KMS-11 (cell line): ENCODE data around the gene ANO7.

Experiments used
- H2AFZ ChIP-seq: fragments of 200-600 bp; sonication (generic); 2 replicates; pipeline ENCODE4 v1.6.1; 2016; ENCODE audit warnings: antibody characterized with exemption, mixed run types, low read depth
- H3K27ac ChIP-seq: fragments of 200-600 bp; sonication (generic); 2 replicates; pipeline ENCODE4 v1.6.1; 2016; ENCODE audit warnings: mild to moderate bottlenecking, mixed run types
- H3K27me3 ChIP-seq: fragments of 200-600 bp; sonication (generic); 2 replicates; pipeline ENCODE4 v1.6.1; 2017; ENCODE audit warnings: mild to moderate bottlenecking, low read depth, mixed run types, moderate library complexity; ENCODE audit not compliant: insufficient read depth
- H3K36me3 ChIP-seq: fragments of 200-600 bp; sonication (generic); 2 replicates; pipeline ENCODE4 v1.6.1; 2017; ENCODE audit warnings: mild to moderate bottlenecking, mixed run types; ENCODE audit not compliant: insufficient read depth
- H3K4me1 ChIP-seq: fragments of 200-600 bp; sonication (generic); 2 replicates; pipeline ENCODE4 v1.6.1; 2016; ENCODE audit warnings: mild to moderate bottlenecking, low read depth, mixed run types; ENCODE audit not compliant: poor library complexity, severe bottlenecking
- H3K4me2 ChIP-seq: fragments of 200-600 bp; sonication (generic); 2 replicates; pipeline ENCODE4 v1.7.0; 2016; ENCODE audit warnings: mild to moderate bottlenecking, mixed run types
- H3K4me3 ChIP-seq: fragments of 200-600 bp; sonication (generic); IDR thresholded peaks from 2 replicates; pipeline ENCODE4 v1.6.1; 2017; ENCODE audit warnings: low read depth, low read length, mixed read lengths; ENCODE audit not compliant: insufficient read depth
- H3K79me2 ChIP-seq: fragments of 200-600 bp; sonication (generic); 2 replicates; pipeline ENCODE4 v1.6.1; 2016; ENCODE audit warnings: low read depth, mixed run types; ENCODE audit not compliant: insufficient read depth
- H3K9ac ChIP-seq: fragments of 200-600 bp; sonication (generic); 2 replicates; pipeline ENCODE4 v1.6.1; 2016; ENCODE audit warnings: mild to moderate bottlenecking, mixed run types
- H4K20me1 ChIP-seq: fragments of 200-600 bp; sonication (generic); 2 replicates; pipeline ENCODE4 v1.6.1; 2016; ENCODE audit warnings: mild to moderate bottlenecking, mixed run types; ENCODE audit not compliant: insufficient read depth
- CTCF ChIP-seq: fragments of 200-600 bp; sonication (generic); conservative IDR thresholded peaks from 2 replicates; pipeline ENCODE4 v1.6.1; 2017; ENCODE audit warnings: low read depth, mild to moderate bottlenecking, antibody characterized with exemption, low read length, moderate library complexity, mixed read lengths

ANO7 gene

GRCh38 chr2:241178961-241179360 lies 9.5 kb upstream of the ANO7 start:
- H3K27me3 ChIP-seq = no peaks in the 10 kb centered on the region
- no peak overlapping the region for H3K9ac ChIP-seq
- no peak overlapping the region for H3K4me3 ChIP-seq
- no peaks in the 10 kb centered on the region for H3K36me3 ChIP-seq
- no peak overlapping the region for H3K27ac ChIP-seq
- TF ChIP-seq CTCF = no peak
- H4K20me1 ChIP-seq = no peaks in the 10 kb centered on the region
- H2AFZ ChIP-seq = no peak overlapping the region
- no peaks in the 10 kb centered on the region for H3K79me2 ChIP-seq
- no peak overlapping the region for H3K4me2 ChIP-seq
- no peaks in the 10 kb centered on the region for H3K4me1 ChIP-seq

- H3K9ac ChIP-seq = no peak overlapping the region
- H3K79me2 ChIP-seq = no peaks in the 10 kb centered on the region
- H4K20me1 ChIP-seq = no peaks in the 10 kb centered on the region
- no peaks in the 10 kb centered on the region for H3K36me3 ChIP-seq
- no peak overlapping the region for H3K27ac ChIP-seq
- H3K4me3 ChIP-seq = no peak overlapping the region
- no peak overlapping the region for H2AFZ ChIP-seq
- no peaks in the 10 kb centered on the region for H3K27me3 ChIP-seq
- no peak for TF ChIP-seq CTCF
- no peaks in the 10 kb centered on the region for H3K4me1 ChIP-seq
- H3K4me2 ChIP-seq = no peak overlapping the region
Measured at GRCh38 chr2:241179899-241180298, 8.6 kb upstream of the ANO7 start.

- H3K4me3 ChIP-seq = no peak overlapping the region
- no peaks in the 10 kb centered on the region for H3K27me3 ChIP-seq
- no peak for TF ChIP-seq CTCF
Measured at GRCh38 chr2:241180495-241180894, 8.0 kb upstream of the ANO7 start.

GRCh38 chr2:241182126-241182525 lies 6.4 kb upstream of the ANO7 start:
- Histone ChIP-seq H3K9ac (no peak overlapping the region), H2AFZ (no peak overlapping the region), H3K4me2 (no peak overlapping the region), H4K20me1 (no peaks in the 10 kb centered on the region), H3K4me1 (no peaks in the 10 kb centered on the region), H3K27me3 (no peaks in the 10 kb centered on the region), H3K79me2 (no peaks in the 10 kb centered on the region), H3K4me3 (no peak overlapping the region), H3K36me3 (no peaks in the 10 kb centered on the region), H3K27ac (no peak overlapping the region)
- no peak for TF ChIP-seq CTCF

More at GRCh38 chr2:241180495-241180894, 8.0 kb upstream of the ANO7 start:
- Histone ChIP-seq H3K9ac (no peak overlapping the region), H2AFZ (no peak overlapping the region), H3K27ac (no peak overlapping the region), H4K20me1 (no peaks in the 10 kb centered on the region), H3K4me1 (no peaks in the 10 kb centered on the region), H3K36me3 (no peaks in the 10 kb centered on the region), H3K4me2 (no peak overlapping the region), H3K79me2 (no peaks in the 10 kb centered on the region)
